GM18858 (cell line): Measurements from ENCODE around the gene FBXO42.
"Not testable (repeated sequence)": the region's sequence is repeated elsewhere in the genome, so short reads cannot be mapped to it uniquely, and the experiment has no call there.

Experiments used
- ATAC-seq: cut with Tn5 transposase; IDR thresholded peaks from one replicate; pipeline ENCODE4 v1.9.1; 2021; ENCODE audit not compliant: unreplicated experiment

Gene FBXO42

DNA sequence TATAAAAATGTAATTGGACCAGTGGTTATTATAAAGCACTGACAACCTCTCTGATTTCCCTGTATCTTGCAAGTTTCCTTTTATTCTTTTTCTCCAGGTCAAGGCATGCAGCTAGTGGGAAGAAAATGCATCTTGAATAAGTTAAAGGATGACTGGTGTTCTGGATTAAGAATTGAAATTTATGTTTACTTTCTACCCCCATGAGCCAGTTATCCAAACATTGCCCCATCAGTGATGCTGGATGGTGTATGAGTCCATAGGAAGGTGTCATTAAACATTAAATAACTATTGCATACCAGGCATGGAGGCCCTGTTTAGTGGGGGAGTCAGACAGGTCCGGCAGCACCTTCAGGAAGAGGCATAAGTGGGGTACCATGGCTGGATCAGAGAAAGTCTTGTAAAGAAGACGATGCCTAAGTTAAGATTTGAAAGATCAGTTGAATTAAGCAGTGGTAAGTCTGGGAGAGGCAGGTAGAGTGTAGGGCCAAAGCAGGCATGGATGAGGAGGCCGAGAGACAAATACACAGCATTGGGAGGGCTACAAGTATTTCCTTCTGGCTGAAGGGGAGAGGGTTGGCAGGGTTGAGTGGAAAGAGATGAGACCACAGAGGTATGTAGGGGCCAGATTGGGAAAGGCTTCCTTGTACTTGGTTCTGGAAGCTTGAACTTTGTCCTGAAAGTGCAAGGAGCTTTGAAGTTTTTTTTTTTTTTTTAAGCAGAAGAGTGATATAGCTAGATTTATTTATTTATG is 20.4 kb upstream of the FBXO42 start:
- no peak for ATAC-seq

- no peak for ATAC-seq
Measured at GRCh38 chr1:16371725-16372124, 19.4 kb upstream of the FBXO42 start.

GRCh38 chr1:16369821-16370220 is 17.5 kb upstream of the FBXO42 start:
- ATAC-seq: no peak

- no peak for ATAC-seq
Measured at GRCh38 chr1:16367968-16368890, 15.9 kb upstream of the FBXO42 start.

GRCh38 chr1:16367258-16367967 is 15.1 kb upstream of the FBXO42 start:
- ATAC-seq: peak; percentile 35

DNA sequence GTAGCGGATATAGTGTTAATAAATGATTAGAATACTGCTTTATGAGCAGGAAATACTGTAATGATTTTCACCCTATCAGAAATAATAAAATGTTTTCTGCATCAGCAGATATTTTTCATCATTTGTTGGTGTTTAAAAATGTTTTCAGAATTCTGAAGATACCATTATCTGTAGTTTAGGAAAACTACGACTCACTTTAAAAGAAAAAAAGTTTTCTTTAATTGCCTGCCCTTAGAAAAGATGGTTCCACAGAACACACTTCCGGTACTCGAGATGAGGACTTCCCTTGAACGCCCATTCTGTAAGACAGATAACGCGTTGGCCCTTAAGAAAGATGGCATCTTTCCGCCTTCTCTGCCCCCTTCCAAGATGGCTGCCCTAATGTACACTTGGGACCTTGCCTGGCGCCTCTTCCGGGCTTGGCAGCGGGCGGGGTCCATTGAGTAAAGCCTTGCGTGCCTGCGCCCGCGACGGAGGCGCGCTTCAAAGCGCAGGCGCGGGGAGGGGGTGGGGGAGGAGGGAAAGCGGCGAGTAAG is 14.5 kb upstream of the FBXO42 start, which contains the start of gene SZRD1:
SZRD1 (plus strand) TSS at position 521 of the 536 bp plus-strand sequence. CDS start 16 bp downstream, outside the sequence.
- peak; percentile 66 for ATAC-seq

DNA sequence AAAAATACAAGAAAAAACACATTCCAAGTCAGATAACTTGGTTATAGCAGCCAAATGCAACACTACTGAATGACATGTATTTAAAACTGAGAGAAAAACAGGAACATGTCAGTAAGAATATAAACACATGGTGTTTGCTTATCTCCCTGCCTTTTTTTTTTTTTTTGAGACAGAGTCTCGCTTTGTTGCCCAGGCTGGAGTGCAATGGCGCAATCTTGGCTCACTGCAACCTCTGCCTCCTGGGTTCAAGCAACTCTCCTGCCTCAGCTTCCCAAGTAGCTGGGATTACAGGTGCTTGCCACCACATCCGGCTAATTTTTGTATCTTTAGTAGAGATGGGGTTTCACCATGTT is 12.8 kb upstream of the FBXO42 start:
- ATAC-seq: not testable (repeated sequence)

DNA sequence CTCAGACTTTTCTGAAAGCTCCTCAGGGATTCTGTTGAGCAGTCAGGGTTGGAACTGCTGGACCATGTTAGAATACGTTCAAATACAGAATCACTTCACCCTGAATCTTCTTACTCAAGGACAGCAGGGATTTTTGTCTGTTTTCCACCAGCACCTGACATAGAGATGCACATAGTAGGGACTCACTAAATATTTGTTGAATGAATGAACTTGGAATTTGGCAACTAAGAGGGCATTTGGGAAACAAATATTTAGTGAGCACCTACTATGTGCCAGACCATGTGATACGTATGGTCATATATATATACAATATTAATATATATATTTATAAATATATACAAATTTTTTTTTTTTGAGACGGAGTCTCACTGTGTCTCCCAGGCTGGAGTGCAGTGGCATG is 4.6 kb upstream of the FBXO42 start:
- ATAC-seq: no peak

- no peak for ATAC-seq
Measured at GRCh38 chr1:16354619-16355018, 2.3 kb upstream of the FBXO42 start.

DNA sequence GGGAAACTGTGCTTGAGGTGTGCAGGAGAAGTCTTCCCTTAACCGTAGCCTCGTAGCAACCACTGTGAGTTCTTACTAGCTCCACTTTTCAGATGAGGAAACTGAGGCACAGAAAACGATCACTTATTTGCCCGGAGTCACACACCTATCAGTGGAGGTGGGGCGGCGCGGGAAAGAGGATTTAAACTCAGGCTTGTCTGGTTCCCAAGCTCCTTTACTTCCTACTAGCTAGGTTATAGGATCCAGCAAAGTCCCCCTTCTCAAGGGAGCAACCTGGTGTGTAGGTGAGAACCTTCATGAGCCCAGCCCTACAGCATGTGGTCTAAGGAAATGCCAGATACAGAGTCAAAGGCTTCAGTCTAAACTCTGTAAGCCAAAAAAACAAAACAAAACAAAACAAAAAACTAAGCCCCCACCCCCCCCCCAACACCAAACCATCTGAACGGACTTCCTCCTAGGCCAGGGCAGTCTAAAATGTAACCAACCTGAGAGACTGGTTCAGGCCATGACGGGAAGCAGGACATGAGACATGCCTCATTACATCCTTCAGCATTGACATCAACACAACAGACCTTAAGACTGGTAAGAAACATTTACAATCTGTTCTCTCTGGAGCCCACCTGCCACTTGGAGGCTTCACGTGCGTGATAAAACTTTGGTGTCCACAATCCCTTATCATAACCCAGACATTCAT is 709 bp upstream of the FBXO42 start:
- no peak for ATAC-seq

GRCh38 chr1:16351456-16351993 is 755 bp downstream of the FBXO42 start:
- ATAC-seq: no peak

DNA sequence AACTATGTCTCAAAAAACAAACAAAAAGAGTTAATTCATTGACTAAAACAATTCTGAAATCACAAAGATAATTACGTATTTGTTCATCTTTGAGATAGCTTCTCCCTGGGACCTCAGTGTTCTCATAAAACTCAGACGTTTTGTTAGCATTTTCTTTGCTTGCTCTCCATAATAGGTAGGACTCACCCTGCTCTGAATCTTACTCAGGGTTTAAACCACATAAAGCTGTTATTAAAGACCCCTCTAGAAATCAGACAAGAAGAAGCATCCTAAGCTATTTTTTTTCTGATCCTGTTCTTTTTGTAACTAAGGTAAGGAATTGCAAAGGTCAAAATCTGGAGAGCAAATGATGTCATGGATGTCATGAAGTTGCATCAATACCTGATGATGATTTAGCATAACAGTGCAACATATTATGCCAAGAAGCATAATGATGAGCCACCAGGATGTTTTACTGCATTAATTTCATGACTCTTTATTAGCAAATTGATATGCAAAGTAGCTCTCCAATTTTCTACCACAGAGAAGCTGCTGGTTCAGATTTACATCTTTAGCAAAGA is 2.4 kb downstream of the FBXO42 start:
- no peak for ATAC-seq

DNA sequence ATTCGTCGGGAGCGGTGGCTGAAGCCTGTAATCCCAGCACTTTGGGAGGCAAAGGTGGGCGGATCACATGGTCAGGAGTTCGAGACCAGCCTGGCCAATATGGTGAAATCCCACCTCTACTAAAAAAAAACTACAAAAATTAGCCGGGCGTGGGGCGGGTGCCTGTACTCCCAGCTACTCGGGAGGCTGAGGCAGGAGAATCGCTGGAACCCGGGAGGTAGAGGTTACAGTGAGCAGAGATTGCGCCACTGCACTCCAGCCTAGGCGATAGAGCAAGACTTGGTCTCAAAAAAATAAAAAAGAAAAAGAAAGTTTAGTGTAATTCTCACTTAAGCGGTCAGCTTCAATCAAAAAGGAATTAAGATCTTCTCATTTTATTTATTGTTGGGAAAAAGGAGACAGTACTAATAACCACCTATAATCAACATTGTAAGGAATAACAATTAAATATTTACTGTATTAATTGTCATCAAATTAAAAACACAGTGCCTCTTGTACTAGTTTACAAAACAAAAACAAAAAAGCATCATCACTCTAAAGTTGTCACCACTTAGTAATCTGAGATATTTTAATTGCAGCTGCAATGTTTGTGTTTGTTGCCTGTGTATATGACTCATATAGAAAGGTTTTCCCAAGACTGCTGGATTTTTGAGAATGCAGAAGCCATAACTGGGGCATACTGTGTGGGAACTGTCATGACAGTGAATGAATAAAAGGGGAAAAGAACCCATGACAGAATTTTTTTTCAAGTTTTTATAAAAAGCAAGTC is 3.7 kb downstream of the FBXO42 start:
- ATAC-seq: no peak

DNA sequence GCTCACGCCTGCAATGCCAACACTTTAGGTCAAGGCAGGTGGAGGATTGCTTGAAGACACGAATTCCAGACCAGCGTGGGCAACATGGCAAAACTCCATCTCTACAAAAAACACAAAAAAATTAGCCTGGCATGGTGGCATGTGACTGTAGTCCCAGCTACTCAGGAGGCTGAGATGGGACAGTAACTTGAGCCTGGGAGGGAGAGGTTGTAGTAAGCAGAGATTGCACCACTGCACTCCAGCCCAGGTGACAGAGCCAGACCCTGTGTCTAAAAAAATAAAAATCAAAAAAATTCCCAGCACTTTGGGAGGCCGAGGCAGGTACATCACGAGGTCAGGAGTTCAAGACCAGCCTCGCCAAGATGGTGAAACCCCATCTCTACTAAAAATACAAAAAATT is 9.0 kb downstream of the FBXO42 start:
- ATAC-seq: not testable (repeated sequence)

DNA sequence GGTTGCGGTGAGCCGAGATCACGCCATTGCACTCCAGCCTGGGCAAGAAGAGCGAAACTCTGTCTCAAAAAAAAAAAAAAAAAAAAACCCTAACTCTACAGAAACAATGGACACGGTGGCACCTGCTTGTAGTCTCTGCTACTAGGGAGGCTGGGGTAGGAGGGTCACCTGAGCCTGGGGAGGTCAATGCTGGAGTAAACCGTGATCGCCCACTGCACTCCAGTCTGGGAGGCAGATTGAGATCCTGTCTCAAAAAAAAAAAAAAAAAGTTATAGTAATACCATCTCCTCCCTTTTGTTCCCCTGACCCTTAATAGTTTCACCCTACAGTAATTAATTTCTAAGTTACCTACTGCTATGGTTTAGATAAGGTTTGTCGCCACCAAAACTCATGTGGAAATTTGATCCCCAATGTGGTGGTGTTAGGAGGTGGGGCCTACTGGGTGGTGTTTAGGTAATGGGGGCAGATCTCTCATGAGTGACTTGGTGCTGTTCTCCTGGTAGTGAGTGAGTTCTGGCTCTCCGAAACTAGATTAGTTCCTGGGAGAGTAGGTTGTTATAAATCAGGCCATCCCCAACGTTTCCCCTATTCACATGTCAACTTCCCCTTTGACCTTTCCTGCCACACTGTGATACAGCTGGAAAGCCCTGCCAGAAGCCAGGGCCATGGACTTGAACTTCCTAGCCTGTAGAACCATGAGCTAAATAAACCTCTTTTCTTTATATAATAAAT is 9.8 kb downstream of the FBXO42 start:
- no peak for ATAC-seq

GRCh38 chr1:16340673-16341072 is 11.6 kb downstream of the FBXO42 start:
- no peak for ATAC-seq

DNA sequence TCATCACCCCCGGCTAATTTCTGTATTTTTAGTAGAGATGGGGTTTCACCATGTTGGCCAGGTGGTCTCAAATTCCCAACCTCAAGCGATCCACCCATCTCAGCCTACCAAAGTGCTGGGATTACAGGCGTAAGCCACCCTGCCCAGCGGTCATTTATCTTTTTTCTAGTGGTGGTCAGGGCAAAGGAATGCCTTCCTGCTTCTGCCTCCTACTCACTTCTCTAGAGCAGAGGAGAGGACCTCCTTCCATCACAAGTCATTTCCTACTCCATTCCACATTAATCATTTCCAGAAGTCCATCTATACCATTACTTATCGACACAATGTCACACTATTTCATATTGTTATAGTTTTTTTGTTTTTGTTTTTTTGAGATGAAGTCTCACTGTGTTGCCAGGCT is 13.3 kb downstream of the FBXO42 start:
- no peak for ATAC-seq

DNA sequence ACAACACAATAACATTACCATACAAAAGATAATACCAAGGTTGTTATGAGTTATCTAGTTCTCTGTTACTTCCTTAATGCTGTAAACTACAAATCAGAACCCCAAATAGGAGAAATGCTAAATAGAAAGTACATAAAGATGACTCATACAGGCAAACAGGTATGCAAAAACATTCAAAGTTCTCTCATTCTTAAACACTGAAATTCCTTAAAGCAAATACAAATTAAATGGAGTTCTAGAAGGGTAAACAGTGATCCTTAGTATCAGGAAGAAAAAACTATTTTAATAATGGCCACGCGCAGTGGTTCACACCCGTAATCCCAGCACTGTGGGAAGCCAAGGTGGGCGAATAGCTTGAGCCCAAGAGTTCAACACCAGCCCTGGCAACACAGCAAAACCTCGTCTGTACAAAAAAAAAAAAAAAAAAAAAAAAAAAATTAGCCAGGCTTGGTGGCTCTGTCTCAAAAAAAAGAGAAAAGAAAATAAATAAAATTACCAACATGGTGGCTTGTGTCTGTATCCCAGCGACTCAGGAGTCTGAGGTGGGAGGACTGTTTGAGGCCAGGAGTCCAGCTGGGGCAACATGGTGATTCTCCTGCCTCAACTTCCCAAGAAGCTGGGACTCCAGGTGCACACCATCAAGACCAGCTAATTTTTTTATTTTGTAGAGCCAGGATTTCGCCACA is 17.5 kb downstream of the FBXO42 start:
- ATAC-seq: no peak
